ENCODE results near the gene ROM1. TPM values are rescaled to one million over a fixed set of nuclear protein-coding genes. Genes with fewer than 3 reads are reported as not detected.

The ROM1 gene
- total RNA-seq, 2 donors from 2014 or later = 1.8 to 4.0 TPM

DNA sequence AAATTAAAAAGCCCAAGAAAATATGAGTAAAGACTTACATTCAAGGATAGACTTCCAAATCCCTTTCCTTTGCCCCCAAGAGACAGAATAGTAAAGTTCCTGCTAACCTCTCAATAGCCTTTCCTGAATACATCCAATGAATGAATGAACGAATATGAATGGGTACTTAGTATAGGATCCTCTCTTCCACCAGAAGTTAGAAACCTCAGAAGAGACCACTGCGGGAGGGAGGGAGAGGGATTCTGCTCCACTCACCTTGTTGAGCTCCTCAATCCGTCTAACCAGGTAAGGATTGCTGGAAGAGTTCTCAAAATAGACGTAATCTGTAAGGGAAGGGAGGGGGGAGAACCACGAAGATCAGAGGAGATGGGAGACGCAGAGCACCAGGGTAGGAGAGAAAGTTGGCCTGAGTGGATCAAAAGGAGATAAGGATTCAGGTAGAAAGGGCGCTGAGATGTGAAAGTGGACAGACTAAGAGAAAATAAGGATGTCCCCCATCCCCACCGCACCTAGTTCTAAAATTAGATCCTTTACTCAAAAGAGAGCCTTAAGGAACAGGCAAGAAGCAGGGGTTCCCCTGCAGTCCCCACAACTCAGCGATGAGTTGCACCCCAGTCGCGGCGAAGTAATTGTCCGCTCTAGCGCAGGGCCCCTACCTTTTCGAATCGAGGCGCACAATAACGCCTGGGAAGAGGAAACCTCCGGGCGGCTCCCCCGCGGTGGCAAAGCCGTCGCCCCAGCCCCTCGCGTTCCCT, 12.5 kb upstream of the ROM1 start:
- peaks cover under 1 to 14% of the 10 kb centered on the region in 2 donors for H3K36me3 ChIP-seq (replicated peaks in 1 of 2; ENCODE audit: insufficient read depth in 1 of 2, low read depth in 2 of 2)
- TF ChIP-seq POLR2A (IDR thresholded peaks at IDR 0.05) = no peak
- TF ChIP-seq, protein P1, sequence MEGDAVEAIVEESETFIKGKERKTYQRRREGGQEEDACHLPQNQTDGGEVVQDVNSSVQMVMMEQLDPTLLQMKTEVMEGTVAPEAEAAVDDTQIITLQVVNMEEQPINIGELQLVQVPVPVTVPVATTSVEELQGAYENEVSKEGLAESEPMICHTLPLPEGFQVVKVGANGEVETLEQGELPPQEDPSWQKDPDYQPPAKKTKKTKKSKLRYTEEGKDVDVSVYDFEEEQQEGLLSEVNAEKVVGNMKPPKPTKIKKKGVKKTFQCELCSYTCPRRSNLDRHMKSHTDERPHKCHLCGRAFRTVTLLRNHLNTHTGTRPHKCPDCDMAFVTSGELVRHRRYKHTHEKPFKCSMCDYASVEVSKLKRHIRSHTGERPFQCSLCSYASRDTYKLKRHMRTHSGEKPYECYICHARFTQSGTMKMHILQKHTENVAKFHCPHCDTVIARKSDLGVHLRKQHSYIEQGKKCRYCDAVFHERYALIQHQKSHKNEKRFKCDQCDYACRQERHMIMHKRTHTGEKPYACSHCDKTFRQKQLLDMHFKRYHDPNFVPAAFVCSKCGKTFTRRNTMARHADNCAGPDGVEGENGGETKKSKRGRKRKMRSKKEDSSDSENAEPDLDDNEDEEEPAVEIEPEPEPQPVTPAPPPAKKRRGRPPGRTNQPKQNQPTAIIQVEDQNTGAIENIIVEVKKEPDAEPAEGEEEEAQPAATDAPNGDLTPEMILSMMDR (IDR thresholded peaks at IDR 0.05) = no peak
- 2 to 3% methylated on average over 21 to 26 of the region's 26 CpGs for WGBS, 2 donors
- H3K27ac ChIP-seq = peak overlapping the region; percentile 84 to 97 (median 90)
- intact Hi-C loops (cut with DNase I) = no loop called here
- no peak for ATAC-seq
- H3K27me3 ChIP-seq = no peaks in the 10 kb centered on the region
- H3K4me1 ChIP-seq = peaks cover 34% of the 10 kb centered on the region
- DNase-seq = no peak
- no peaks in the 10 kb centered on the region for H3K9me3 ChIP-seq
- H3K4me3 ChIP-seq = peak overlapping the region; percentile 61 to 91

DNA sequence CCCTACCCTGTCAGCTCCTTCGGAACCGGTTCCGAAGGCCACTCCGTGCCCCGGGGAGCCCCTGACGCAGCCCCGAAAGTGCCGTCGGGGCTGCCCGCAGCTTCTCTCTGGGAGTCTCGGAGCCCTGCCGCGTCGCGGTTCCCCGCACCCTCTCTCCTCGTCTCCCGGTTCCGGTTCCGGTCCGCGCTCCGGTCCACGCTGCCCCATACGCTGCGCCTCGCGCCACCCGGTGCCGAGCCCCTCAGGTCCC, 12.0 kb upstream of the ROM1 start:
- ATAC-seq = peak; percentile 4
- 0 to 1% methylated on average over 16 to 30 of the region's 30 CpGs for WGBS, 2 donors
- peak overlapping the region; percentile 61 to 91 for H3K4me3 ChIP-seq
- peaks cover 0 to 12% of the 10 kb centered on the region in 2 donors for H3K36me3 ChIP-seq (replicated peaks in 1 of 2; ENCODE audit: insufficient read depth in 1 of 2, low read depth in 2 of 2)
- H3K27ac ChIP-seq = peak overlapping the region; percentile 84 to 97 (median 90)
- TF ChIP-seq, protein P1 (IDR thresholded peaks at IDR 0.05) = no peak
- no peak for TF ChIP-seq POLR2A (IDR thresholded peaks at IDR 0.05)
- peaks cover 34% of the 10 kb centered on the region for H3K4me1 ChIP-seq
- no peaks in the 10 kb centered on the region for H3K27me3 ChIP-seq
- H3K9me3 ChIP-seq = no peaks in the 10 kb centered on the region
- intact Hi-C loops (cut with DNase I) = no loop called here
- peak; percentile 48 to 51 (median 50) for DNase-seq

DNA sequence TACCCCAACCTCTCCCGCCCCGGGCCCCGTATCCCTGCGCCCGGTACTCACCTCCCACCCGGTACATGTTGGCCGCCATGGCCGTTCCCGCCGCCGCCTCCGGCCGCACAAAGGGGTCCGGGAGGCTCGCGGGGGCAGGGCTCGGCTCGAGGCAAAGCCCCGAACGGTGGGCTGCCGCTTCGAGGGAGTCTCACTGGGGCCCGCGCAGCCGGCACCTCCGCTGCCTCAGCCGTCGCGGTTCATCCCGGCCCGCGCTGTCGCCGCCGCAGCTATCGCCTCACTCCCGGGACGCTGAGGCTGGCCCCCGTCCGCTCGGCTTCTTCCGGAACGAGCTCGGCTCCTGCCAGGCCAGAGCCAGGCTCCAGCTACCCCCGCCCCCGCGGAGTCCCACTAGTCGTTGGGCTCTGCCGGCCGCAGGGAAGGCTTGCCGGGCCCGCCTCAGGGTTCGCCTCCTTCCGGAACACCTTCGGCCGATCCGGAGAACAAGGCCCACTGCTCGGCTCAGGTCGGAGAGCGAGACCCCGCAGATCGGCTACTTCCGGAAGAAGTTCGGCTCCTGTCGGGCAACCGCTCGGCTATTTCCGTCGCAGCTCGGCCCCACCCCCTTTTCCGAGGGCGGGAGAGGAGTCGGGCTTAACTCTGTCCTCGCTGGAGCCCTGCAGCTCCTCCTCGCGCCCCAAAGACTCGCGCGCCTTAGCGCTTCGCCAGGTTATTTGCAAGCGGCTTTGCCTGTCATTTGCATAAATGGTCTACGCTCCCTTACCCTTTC, 11.5 kb upstream of the ROM1 start, which contains the start of gene MTA2:
Gene MTA2 (minus strand): TSS at position 494 of the 769 bp plus-strand sequence. CDS start 415 bp downstream, at position 79.
- 0% methylated on average over 14 to 73 of the region's 83 CpGs for WGBS, 2 donors
- Histone ChIP-seq H3K27me3 (no peaks in the 10 kb centered on the region), H3K27ac (peak within 1 kb of the TSS; percentile 84 to 97 (median 90)), H3K4me1 (peaks cover 34% of the 10 kb centered on the region), H3K9me3 (no peaks in the 10 kb centered on the region), H3K36me3 (replicated peaks in 1 of 2; ENCODE audit: insufficient read depth in 1 of 2, low read depth in 2 of 2) (peaks cover 0 to 10% of the 10 kb centered on the region in 2 donors), H3K4me3 (peak within 1 kb of the TSS; percentile 61 to 91)
- intact Hi-C loops (cut with DNase I) = no loop called here
- ATAC-seq = peak; percentile 92
- DNase-seq = peak; percentile 98 to 99 (median 99)
- TF ChIP-seq, protein P1 (IDR thresholded peaks at IDR 0.05) = peak in 1 of 7 experiments; percentile 8
- peak; percentile 20 to 72 (median 72) for TF ChIP-seq POLR2A (IDR thresholded peaks at IDR 0.05)

DNA sequence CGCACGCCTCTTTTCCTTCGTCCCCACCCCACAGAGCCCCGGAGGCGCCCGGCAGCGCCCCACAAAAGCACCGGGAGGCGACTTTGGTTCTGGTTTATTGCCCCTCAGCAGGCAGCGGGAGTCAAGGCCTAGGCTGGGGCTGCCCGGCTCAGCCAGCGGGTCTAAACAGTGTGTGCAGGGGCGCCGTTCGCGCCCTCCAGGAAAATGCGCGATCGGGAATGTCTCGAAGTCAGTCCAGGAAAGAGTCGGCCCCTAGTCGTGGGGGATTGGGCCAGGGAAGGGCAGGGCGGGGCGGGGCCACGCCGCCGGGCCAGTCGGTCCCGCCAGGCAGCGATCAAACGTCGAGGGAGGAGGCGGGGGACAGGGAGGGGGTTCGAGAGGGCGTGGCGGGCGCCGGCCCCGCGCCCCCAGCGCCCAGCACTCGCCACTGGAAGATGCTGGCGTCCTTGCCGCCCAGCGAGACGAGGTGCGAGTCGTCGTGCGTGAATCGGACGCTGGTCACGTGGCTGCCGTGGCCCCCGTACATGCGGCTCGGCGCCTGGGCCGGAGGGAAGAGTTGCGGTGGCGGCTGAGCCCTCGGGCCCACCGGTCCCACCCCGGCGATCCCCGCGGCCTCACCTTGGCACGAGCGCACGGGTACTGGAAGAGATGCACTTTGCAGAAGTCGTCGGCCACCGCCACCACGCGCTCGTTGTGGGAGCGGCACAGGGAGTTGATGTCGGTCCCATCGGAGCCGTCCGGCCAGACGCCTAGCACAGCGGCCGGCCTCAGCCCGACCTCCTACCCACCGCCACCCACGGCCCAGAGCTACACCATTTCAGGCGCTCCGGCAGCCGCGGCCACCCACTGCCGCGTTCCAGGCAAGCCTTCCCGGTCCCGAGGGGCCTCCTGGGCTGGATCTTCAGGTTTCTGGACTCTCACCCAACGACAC, 10.7 kb upstream of the ROM1 start:
- Histone ChIP-seq H3K4me1 (peaks cover 34% of the 10 kb centered on the region), H3K27ac (peak overlapping the region; percentile 84 to 97 (median 90)), H3K27me3 (no peaks in the 10 kb centered on the region), H3K4me3 (peak overlapping the region; percentile 61 to 91), H3K36me3 (replicated peaks in 1 of 2; ENCODE audit: insufficient read depth in 1 of 2, low read depth in 2 of 2) (peaks cover 0 to 8% of the 10 kb centered on the region in 2 donors), H3K9me3 (no peaks in the 10 kb centered on the region)
- DNase-seq (peak; percentile 63 to 84 (median 74)), ATAC-seq (peak; percentile 52)
- 6 to 100% methylated on average over 1 to 92 of the region's 96 CpGs for WGBS, 2 donors
- TF ChIP-seq POLR2A (IDR thresholded peaks at IDR 0.05) = no peak
- TF ChIP-seq, protein P1 (IDR thresholded peaks at IDR 0.05) = peak in 2 of 7 experiments; percentile 10 to 14
- intact Hi-C loops (cut with DNase I) = no loop called here

Measured in body of pancreas (tissue), 4 donors.